T-helper 2 cell treated with Interferon-gamma antibody and Interleukin-4, amounts not matched to agents 5 μg/mL and 100 μg/mL, for 36 hours (primary cell): ENCODE data around the gene CERK.
A peak's percentile ranks its signal among the peaks of the same experiment; 100 is the strongest.

Experiments
- DNase-seq: peaks from one replicate; pipeline ENCODE4 v3.0.0; 2021; ENCODE audit warnings: low spot score
- H3K27ac Mint-ChIP-seq: one replicate; pipeline ENCODE4 v1.8.0; 2021; ENCODE audit warnings: mild to moderate bottlenecking, mixed read lengths
- H3K27me3 Mint-ChIP-seq: one replicate; pipeline ENCODE4 v1.8.0; 2021; ENCODE audit warnings: low read depth, mixed read lengths
- H3K36me3 Mint-ChIP-seq: one replicate; pipeline ENCODE4 v1.8.0; 2021; ENCODE audit warnings: low read depth, mixed read lengths
- H3K4me1 Mint-ChIP-seq: one replicate; pipeline ENCODE4 v1.8.0; 2021; ENCODE audit warnings: low read depth, mixed read lengths
- H3K4me3 Mint-ChIP-seq: one replicate; pipeline ENCODE4 v1.8.0; 2022; ENCODE audit warnings: mild to moderate bottlenecking, moderate library complexity, mixed read lengths
- H3K9me3 Mint-ChIP-seq: one replicate; pipeline ENCODE4 v1.8.0; 2021; ENCODE audit warnings: mixed read lengths

Gene CERK

GRCh38 chr22:46674906-46675305 lies 63.1 kb downstream of the CERK start:
- DNase-seq = peak; percentile 11
- Mint-ChIP-seq H3K27ac (peak overlapping the region; percentile 94), H3K27me3 (no peaks in the 10 kb centered on the region), H3K4me1 (peaks cover 16% of the 10 kb centered on the region), H3K9me3 (no peaks in the 10 kb centered on the region), H3K36me3 (peaks cover 5% of the 10 kb centered on the region), H3K4me3 (peak overlapping the region; percentile 87)

GRCh38 chr22:46674367-46674781 lies 63.7 kb downstream of the CERK start:
- Mint-ChIP-seq H3K9me3 (no peaks in the 10 kb centered on the region), H3K4me3 (peak overlapping the region; percentile 87), H3K4me1 (peaks cover 16% of the 10 kb centered on the region), H3K36me3 (peaks cover 7% of the 10 kb centered on the region), H3K27ac (peak overlapping the region; percentile 94), H3K27me3 (no peaks in the 10 kb centered on the region)
- DNase-seq = peak; percentile 95

- peak overlapping the region; percentile 87 for H3K4me3 Mint-ChIP-seq
- H3K27me3 Mint-ChIP-seq = no peaks in the 10 kb centered on the region
- H3K36me3 Mint-ChIP-seq = peaks cover 7% of the 10 kb centered on the region
- H3K4me1 Mint-ChIP-seq = peaks cover 16% of the 10 kb centered on the region
- H3K9me3 Mint-ChIP-seq = no peaks in the 10 kb centered on the region
- H3K27ac Mint-ChIP-seq = peak overlapping the region; percentile 94
- DNase-seq = peak; percentile 33
Measured at GRCh38 chr22:46673662-46674236, 64.3 kb downstream of the CERK start.

- no peak for DNase-seq
- Mint-ChIP-seq H3K27ac (peak overlapping the region; percentile 94), H3K36me3 (peaks cover 7% of the 10 kb centered on the region), H3K27me3 (no peaks in the 10 kb centered on the region), H3K4me3 (peak overlapping the region; percentile 87), H3K4me1 (peaks cover 16% of the 10 kb centered on the region), H3K9me3 (no peaks in the 10 kb centered on the region)
Measured at GRCh38 chr22:46673205-46673604, 64.8 kb downstream of the CERK start.

- H3K36me3 Mint-ChIP-seq = peaks cover 7% of the 10 kb centered on the region
- DNase-seq = no peak
- H3K9me3 Mint-ChIP-seq = no peaks in the 10 kb centered on the region
- H3K4me1 Mint-ChIP-seq = peaks cover 16% of the 10 kb centered on the region
- no peaks in the 10 kb centered on the region for H3K27me3 Mint-ChIP-seq
- peak overlapping the region; percentile 49 for H3K27ac Mint-ChIP-seq
- H3K4me3 Mint-ChIP-seq = no peak overlapping the region
Measured at GRCh38 chr22:46672731-46673130, 65.3 kb downstream of the CERK start.

- H3K9me3 Mint-ChIP-seq = no peaks in the 10 kb centered on the region
- H3K27me3 Mint-ChIP-seq = no peaks in the 10 kb centered on the region
- H3K27ac Mint-ChIP-seq = peak overlapping the region; percentile 49
- H3K4me1 Mint-ChIP-seq = peaks cover 16% of the 10 kb centered on the region
- H3K4me3 Mint-ChIP-seq = no peak overlapping the region
- DNase-seq = no peak
- H3K36me3 Mint-ChIP-seq = peaks cover 7% of the 10 kb centered on the region
Measured at GRCh38 chr22:46671824-46672432, 66.1 kb downstream of the CERK start.

- no peak for DNase-seq
- H3K27me3 Mint-ChIP-seq = no peaks in the 10 kb centered on the region
- no peaks in the 10 kb centered on the region for H3K9me3 Mint-ChIP-seq
- no peak overlapping the region for H3K4me3 Mint-ChIP-seq
- peaks cover 11% of the 10 kb centered on the region for H3K4me1 Mint-ChIP-seq
- H3K27ac Mint-ChIP-seq = no peak overlapping the region
- peaks cover 3% of the 10 kb centered on the region for H3K36me3 Mint-ChIP-seq
Measured at GRCh38 chr22:46669201-46669600, 68.9 kb downstream of the CERK start.

GRCh38 chr22:46668116-46668515 lies 69.9 kb downstream of the CERK start:
- Mint-ChIP-seq H3K36me3 (peaks cover 5% of the 10 kb centered on the region), H3K9me3 (no peaks in the 10 kb centered on the region)

GRCh38 chr22:46667245-46667623 lies 70.8 kb downstream of the CERK start:
- DNase-seq = no peak
- Mint-ChIP-seq H3K4me3 (no peak overlapping the region), H3K9me3 (no peaks in the 10 kb centered on the region), H3K27ac (no peak overlapping the region), H3K4me1 (no peaks in the 10 kb centered on the region), H3K36me3 (peaks cover 5% of the 10 kb centered on the region), H3K27me3 (no peaks in the 10 kb centered on the region)

More at GRCh38 chr22:46668116-46668515, 69.9 kb downstream of the CERK start:
- no peak overlapping the region for H3K4me3 Mint-ChIP-seq
- H3K4me1 Mint-ChIP-seq = peaks cover 2% of the 10 kb centered on the region
- no peaks in the 10 kb centered on the region for H3K27me3 Mint-ChIP-seq
- no peak for DNase-seq
- no peak overlapping the region for H3K27ac Mint-ChIP-seq

- no peak for DNase-seq
- no peak overlapping the region for H3K27ac Mint-ChIP-seq
- no peaks in the 10 kb centered on the region for H3K27me3 Mint-ChIP-seq
- H3K36me3 Mint-ChIP-seq = peaks cover 5% of the 10 kb centered on the region
- no peaks in the 10 kb centered on the region for H3K9me3 Mint-ChIP-seq
- no peak overlapping the region for H3K4me3 Mint-ChIP-seq
- no peaks in the 10 kb centered on the region for H3K4me1 Mint-ChIP-seq
Measured at GRCh38 chr22:46666577-46667244, 71.3 kb downstream of the CERK start.

- H3K9me3 Mint-ChIP-seq = no peaks in the 10 kb centered on the region
- peaks cover 5% of the 10 kb centered on the region for H3K36me3 Mint-ChIP-seq
- no peak overlapping the region for H3K4me3 Mint-ChIP-seq
- no peaks in the 10 kb centered on the region for H3K27me3 Mint-ChIP-seq
- H3K4me1 Mint-ChIP-seq = peaks cover 1% of the 10 kb centered on the region
- H3K27ac Mint-ChIP-seq = no peak overlapping the region
- no peak for DNase-seq
Measured at GRCh38 chr22:46665751-46666280, 72.2 kb downstream of the CERK start.

- H3K4me3 Mint-ChIP-seq = no peak overlapping the region
- DNase-seq = no peak
- H3K4me1 Mint-ChIP-seq = peaks cover 4% of the 10 kb centered on the region
- H3K9me3 Mint-ChIP-seq = no peaks in the 10 kb centered on the region
- no peak overlapping the region for H3K27ac Mint-ChIP-seq
- no peaks in the 10 kb centered on the region for H3K27me3 Mint-ChIP-seq
- H3K36me3 Mint-ChIP-seq = peaks cover 5% of the 10 kb centered on the region
Measured at GRCh38 chr22:46665151-46665695, 72.8 kb downstream of the CERK start.

GRCh38 chr22:46664301-46664855 lies 73.7 kb downstream of the CERK start:
- Mint-ChIP-seq H3K27ac (no peak overlapping the region), H3K4me1 (peaks cover 7% of the 10 kb centered on the region), H3K27me3 (no peaks in the 10 kb centered on the region), H3K36me3 (peaks cover 2% of the 10 kb centered on the region), H3K9me3 (no peaks in the 10 kb centered on the region), H3K4me3 (no peak overlapping the region)
- DNase-seq = no peak
